GM12878 (cell line): ENCODE measurements around the gene ATXN7L1. TPM values are rescaled to one million over a fixed set of nuclear protein-coding genes. Genes with fewer than 3 reads are reported as not detected.

Source experiments
- ATAC-seq: fragments of 200-7000 bp; cut with Tn5 transposase; 3 replicates; pipeline ENCODE4 v1.9.1; 2020; ENCODE audit warnings: mild to moderate bottlenecking, moderate library complexity
- BruUV-seq: library from RNA; stranded (reverse); fragments of 400-500 nt; replicated peaks from 2 replicates; lab custom pipeline; 2021; lab: Mats Ljungman, UMichigan
- CTCF ChIA-PET: fragments of 300-600 bp; sonication (Branson Sonifier 250); formaldehyde crosslinking; extraction: SDS; loops from one replicate; lab custom pipeline; 2021; ENCODE audit warnings: inconsistent platforms; lab: Yijun Ruan, JAX
- POLR2A ChIA-PET: fragments of 350-600 bp; formaldehyde crosslinking; extraction: SDS; loops from one replicate; lab custom pipeline; 2021; ENCODE audit warnings: inconsistent platforms; lab: Charles Lee
- RAD21 ChIA-PET: fragments of 300-600 bp; sonication (Branson Sonifier 250); formaldehyde crosslinking; loops from one replicate; lab custom pipeline; 2023; ENCODE audit warnings: antibody characterized with exemption; ENCODE audit not compliant: unreplicated experiment; lab: Charles Lee
- SMC1A ChIA-PET: fragments of 300-600 bp; sonication (Branson Sonifier 250); formaldehyde crosslinking; loops from one replicate; lab custom pipeline; 2023; ENCODE audit not compliant: unreplicated experiment, uncharacterized antibody; lab: Charles Lee
- DNase-seq: peaks from one replicate; pipeline ENCODE4 v3.0.0-alpha.2; 2011; ENCODE audit warnings: low read depth, low spot score
- FAIRE-seq: peaks from 3 replicates; lab custom pipeline; 2011; peaks lifted over from hg19 to GRCh38; lab: Jason Lieb, UNC
- H2AFZ ChIP-seq: 2 replicates; pipeline ENCODE4 v1.6.0; 2011; ENCODE audit warnings: low read depth, low read length, control low read depth; ENCODE audit not compliant: control insufficient read depth
- H3K27ac ChIP-seq: 2 replicates; pipeline ENCODE4 v1.5.1; 2011; ENCODE audit warnings: control low read depth; ENCODE audit not compliant: control insufficient read depth, insufficient read depth
- H3K27me3 ChIP-seq, 2 experiments: replicated peaks in 1 of 2; 2 replicates each; pipeline versions ENCODE4 v1.6.0 to v1.6.1; 2011; ENCODE audit warnings: low read length in 1 of 2; ENCODE audit not compliant: control insufficient read depth in 2 of 2, insufficient read depth in 2 of 2
- H3K36me3 ChIP-seq, 2 experiments: 2 replicates each; pipeline ENCODE4 v1.5.1; 2011; ENCODE audit warnings: low read length in 1 of 2; ENCODE audit not compliant: control insufficient read depth in 2 of 2, insufficient read depth in 2 of 2
- H3K4me1 ChIP-seq: 2 replicates; pipeline ENCODE4 v1.6.1; 2011; ENCODE audit warnings: mild to moderate bottlenecking, low read length, moderate library complexity, mixed read lengths; ENCODE audit not compliant: control insufficient read depth, insufficient read depth
- H3K4me2 ChIP-seq: 2 replicates; pipeline ENCODE4 v1.6.0; 2011; ENCODE audit warnings: control low read depth; ENCODE audit not compliant: control insufficient read depth, insufficient read depth
- H3K4me3 ChIP-seq: fragments of 200-600 bp; sonication (generic); 2 replicates; pipeline ENCODE4 v1.5.1; 2016
- H3K79me2 ChIP-seq: 2 replicates; pipeline ENCODE4 v1.6.0; 2011; ENCODE audit warnings: low read length; ENCODE audit not compliant: control insufficient read depth, insufficient read depth
- H3K9ac ChIP-seq: 2 replicates; pipeline ENCODE4 v1.8.0; 2011; ENCODE audit warnings: low read length, control low read depth, mixed read lengths; ENCODE audit not compliant: control insufficient read depth, insufficient read depth
- H3K9me3 ChIP-seq: replicated peaks from 3 replicates; pipeline ENCODE4 v1.5.1; 2011; ENCODE audit warnings: mild to moderate bottlenecking, low read length; ENCODE audit not compliant: control insufficient read depth, insufficient read depth
- H4K20me1 ChIP-seq: 2 replicates; pipeline ENCODE4 v1.6.0; 2011; ENCODE audit not compliant: control insufficient read depth, insufficient read depth
- HDAC2 ChIP-seq: fragments of 200-600 bp; sonication (generic); IDR thresholded peaks from 2 replicates; pipeline ENCODE4 v1.6.1; 2017
- IKZF1 ChIP-seq: fragments of 450-650 bp; conservative IDR thresholded peaks from 2 replicates; pipeline ENCODE4 v1.6.1; 2017; ENCODE audit warnings: antibody characterized with exemption, mild to moderate bottlenecking
- IKZF2 ChIP-seq, 2 experiments: fragments of 450-650 bp; IDR thresholded peaks; 2 replicates each; pipeline ENCODE4 v1.6.1; 2017; ENCODE audit warnings: mild to moderate bottlenecking in 2 of 2, moderate library complexity in 2 of 2
- RELA ChIP-seq: fragments of 450-650 bp; IDR thresholded peaks from 2 replicates; pipeline ENCODE4 v1.8.0; 2014; ENCODE audit warnings: borderline replicate concordance; ENCODE audit not compliant: partially characterized antibody
- RUNX3 ChIP-seq: IDR thresholded peaks from 2 replicates; pipeline ENCODE4 v1.6.1; 2012; ENCODE audit warnings: low read length, inconsistent platforms
- ZBTB33 ChIP-seq: fragments of 450-650 bp; IDR thresholded peaks from 2 replicates; pipeline ENCODE4 v1.6.1; 2017; ENCODE audit warnings: mild to moderate bottlenecking
- WGBS: methylation state at CpG from one replicate; pipeline ENCODE4 v1.1.6; 2016; ENCODE audit warnings: low lambda C conversion rate; ENCODE audit not compliant: insufficient replicate concordance, insufficient coverage; ENCODE audit errors: missing lambda C conversion rate; 5-methylcytosine and 5-hydroxymethylcytosine counted together
- in situ Hi-C: fragments of 300-500 bp; cut with MboI; formaldehyde crosslinking; loops from 9 replicates; pipeline ENCODE4 v1.14.3; 2018; ENCODE audit warnings: mixed read lengths
- intact Hi-C: fragments of 100-400 bp; cut with micrococcal nuclease; formaldehyde crosslinking; loops from one replicate; pipeline ENCODE4 v1.14.2; 2022; ENCODE audit not compliant: unreplicated experiment
- polyA plus RNA-seq, 11 experiments: library from polyadenylated mRNA; depleted of rRNA in 4 of 11; unstranded in 6 of 11; stranded (reverse) in 5 of 11; fragments of >200 nt; fragmentation: Nextera tagmentation in 4 of 11; fragmentation: Illumina TruSeq in 1 of 11; extraction: Ambion mirVana in 4 of 11; extraction: Trizol in 1 of 11; gene quantifications; 1 replicate in 1 of 11; 2 replicates in 10 of 11; pipeline versions ENCODE4 v1.2.1 to v1.2.3, GENCODE V29; 2011 to 2016; ENCODE audit warnings: inconsistent platforms in 2 of 11, missing spikeins in 2 of 11, low read depth in 1 of 11
- total RNA-seq, 4 experiments: library from RNA; depleted of rRNA in 3 of 4; stranded (reverse); fragments of >200 nt in 3 of 4; fragmentation: Illumina TruSeq in 1 of 4; extraction: Trizol in 1 of 4; gene quantifications; 2 replicates each; pipeline versions ENCODE4 v1.2.1 to v1.2.3, GENCODE V29; 2013 to 2021

Gene ATXN7L1
- total and polyA plus RNA-seq, 10 of the 15 experiments (the other 5 are each of a cell fraction or from before 2014, with no cell fraction given), result 0.40 to 2.9 (median 1.2) TPM

DNA sequence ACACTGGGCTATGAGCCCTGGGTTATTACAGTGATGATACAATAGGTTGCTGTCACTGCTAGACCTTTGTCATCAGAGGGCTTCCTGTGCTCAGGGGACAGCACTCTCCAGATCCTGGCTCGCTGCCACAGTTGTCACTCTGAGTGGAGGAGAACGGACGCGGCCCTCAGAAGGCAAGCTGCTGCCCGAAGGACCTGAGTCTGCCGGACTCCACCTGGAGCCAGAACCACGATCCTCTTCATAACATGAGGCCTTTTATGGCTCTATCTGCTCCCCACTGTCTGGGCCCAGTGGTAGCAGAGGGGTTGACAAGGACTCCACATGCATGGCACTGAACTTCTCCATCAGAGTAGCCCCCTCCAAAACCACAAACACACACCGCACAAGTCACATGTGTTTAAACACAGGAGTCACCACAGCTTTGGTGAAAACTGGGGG is 200.4 kb downstream of the ATXN7L1 start:
- H3K36me3 ChIP-seq, result no peaks in the 10 kb centered on the region
- SMC1A ChIA-PET, result no interaction called here
- no peaks in the 10 kb centered on the region for H3K79me2 ChIP-seq
- no peak for DNase-seq
- H3K4me1 ChIP-seq, result peaks cover 15% of the 10 kb centered on the region
- in situ Hi-C loops, result no loop called here
- TF ChIP-seq RELA (no peak), RUNX3 (peak; percentile 29), HDAC2 (no peak)
- TF ChIP-seq, all 136 proteins: peak for 1
- H3K27ac ChIP-seq, result no peak overlapping the region
- no peak overlapping the region for H3K4me2 ChIP-seq
- ChIA-PET CTCF (interaction anchor here (1.0 to 2.2 kb wide), 3 partner anchors 14 to 85 kb away, joined by 5 to 12 read pairs (median 5); no protein-coding TSS in a partner anchor), RAD21 (interaction anchor here (1.4 to 1.7 kb wide), 2 partner anchors 131 to 366 kb away, joined by 3 to 4 read pairs; no protein-coding TSS in a partner anchor), POLR2A (no interaction called here)
- no peaks in the 10 kb centered on the region for H4K20me1 ChIP-seq
- no TSS peak for BruUV-seq
- WGBS, result 96% methylated on average over 8 of the region's 8 CpGs
- ATAC-seq (no peak), FAIRE-seq (no peak)
- H3K27me3 ChIP-seq, result no peaks in the 10 kb centered on the region
- H3K4me3 ChIP-seq, result no peak overlapping the region
- no peaks in the 10 kb centered on the region for H3K9me3 ChIP-seq
- peak overlapping the region; percentile 31 for H2AFZ ChIP-seq
- no peak overlapping the region for H3K9ac ChIP-seq
- intact Hi-C loops, result no loop called here

DNA sequence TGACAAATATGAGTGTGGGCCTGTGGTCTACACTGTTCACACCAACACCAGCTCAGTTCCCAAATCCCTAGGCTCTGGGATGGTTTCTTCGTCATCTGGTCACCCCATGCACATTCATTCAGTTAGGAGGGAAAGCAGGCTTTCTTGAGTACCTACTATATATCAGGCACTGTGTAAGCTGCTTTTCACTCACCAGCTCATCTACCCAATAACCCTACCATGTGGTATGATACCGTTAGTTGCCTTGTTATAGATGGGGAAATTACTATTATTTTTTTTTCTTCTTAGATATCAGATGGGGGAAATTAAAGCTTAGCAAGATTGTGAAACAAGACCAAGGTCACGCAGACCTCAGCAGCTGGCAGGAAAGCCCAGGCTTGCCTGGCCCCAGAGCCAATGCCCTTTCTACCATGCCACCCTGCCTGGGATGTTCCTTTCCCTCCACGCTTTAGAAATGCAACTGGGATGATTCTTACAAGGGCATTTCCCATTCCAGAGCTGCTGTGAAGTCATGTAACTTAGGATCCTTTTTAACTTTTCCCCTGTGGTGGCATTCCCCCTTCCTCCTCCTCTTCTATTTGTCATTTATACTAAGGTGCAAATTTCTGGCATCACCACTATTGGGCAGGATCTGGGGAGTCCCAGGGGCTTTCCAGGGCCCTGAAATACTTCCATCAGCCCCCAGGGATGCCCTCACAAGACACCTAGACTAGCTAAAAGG is 202.0 kb downstream of the ATXN7L1 start:
- H3K9me3 ChIP-seq, result no peaks in the 10 kb centered on the region
- DNase-seq, result no peak
- RAD21 ChIA-PET, result interaction anchor here (0.6 to 1.1 kb wide), 2 partner anchors 15 to 354 kb away, joined by 3 read pairs; no protein-coding TSS in a partner anchor
- H3K9ac ChIP-seq, result no peak overlapping the region
- SMC1A ChIA-PET, result interaction anchor here (1.1 to 1.2 kb wide), 2 partner anchors 11 kb away, joined by 3 read pairs; no protein-coding TSS in a partner anchor
- in situ Hi-C loops (no loop called here), intact Hi-C loops (no loop called here)
- no TSS peak for BruUV-seq
- FAIRE-seq, result no peak
- H3K4me3 ChIP-seq, result no peak overlapping the region
- H3K36me3 ChIP-seq, result no peaks in the 10 kb centered on the region
- H4K20me1 ChIP-seq, result no peaks in the 10 kb centered on the region
- peak; percentile 50 for ATAC-seq
- peak; percentile 37; the same call in 1 of the 2 replicates for TF ChIP-seq IKZF1
- TF ChIP-seq IKZF2 (IDR thresholded peaks at IDR 0.05), result peak in 1 of 2 experiments; percentile 27; a peak in 1 of 4 replicates
- no peak for TF ChIP-seq ZBTB33
- 20% methylated on average over 4 of the region's 4 CpGs for WGBS
- no peaks in the 10 kb centered on the region for H3K79me2 ChIP-seq
- H3K27ac ChIP-seq, result no peak overlapping the region
- POLR2A ChIA-PET, result no interaction called here
- CTCF ChIA-PET, result interaction anchor here (0.9 to 1.5 kb wide), 5 partner anchors 17 to 480 kb away, joined by 3 to 7 read pairs (median 4); no protein-coding TSS in a partner anchor
- H3K4me1 ChIP-seq, result peaks cover 15% of the 10 kb centered on the region
- no peaks in the 10 kb centered on the region for H3K27me3 ChIP-seq
- H3K4me2 ChIP-seq, result no peak overlapping the region; the same call in 1 of the 2 replicates
- H2AFZ ChIP-seq, result no peak overlapping the region
